CD4-positive, alpha-beta T cell treated with Interleukin-6 for 4 hours (primary cell): ENCODE measurements around the gene SPRR1B.
"Not testable (repeated sequence)": the region's sequence is repeated elsewhere in the genome, so short reads cannot be mapped to it uniquely, and the experiment has no call there.

Source experiments
- DNase-seq: peaks from one replicate; pipeline ENCODE4 v3.0.0-alpha.2; 2020; ENCODE audit warnings: mixed read lengths

The SPRR1B gene

GRCh38 chr1:153030895-153031294 is at the start of gene SPRR1B:
SPRR1B (plus strand) TSS chr1:153031203; CDS start chr1:153032346, 1,143 bp downstream.
- no peak for DNase-seq

GRCh38 chr1:152982076-152982475 is 48.9 kb upstream of the SPRR1B start:
- no peak for DNase-seq

GRCh38 chr1:152983234-152983633 is 47.8 kb upstream of the SPRR1B start:
- DNase-seq = no peak

GRCh38 chr1:152983743-152984142 is 47.3 kb upstream of the SPRR1B start, which contains the start of gene SPRR1A:
SPRR1A (plus strand) TSS chr1:152984081; CDS start chr1:152985231, 1,150 bp downstream.
- no peak for DNase-seq

- DNase-seq = no peak
Measured at GRCh38 chr1:152986578-152986977, 44.4 kb upstream of the SPRR1B start.

- DNase-seq = no peak
Measured at GRCh38 chr1:152993186-152993585, 37.8 kb upstream of the SPRR1B start.

- DNase-seq = no peak
Measured at GRCh38 chr1:152995842-152996241, 35.2 kb upstream of the SPRR1B start.

GRCh38 chr1:152996633-152997400 is 34.2 kb upstream of the SPRR1B start:
- no peak for DNase-seq

GRCh38 chr1:152997901-152998300 is 33.1 kb upstream of the SPRR1B start:
- no peak for DNase-seq

- no peak for DNase-seq
Measured at GRCh38 chr1:152998476-152998875, 32.5 kb upstream of the SPRR1B start.

- no peak for DNase-seq
Measured at GRCh38 chr1:152999818-153000217, 31.2 kb upstream of the SPRR1B start.

- no peak for DNase-seq
Measured at GRCh38 chr1:153000294-153000693, 30.7 kb upstream of the SPRR1B start.

- DNase-seq = no peak
Measured at GRCh38 chr1:153001382-153001781, 29.6 kb upstream of the SPRR1B start, which contains the start of gene SPRR3. SPRR3 (plus strand) TSS chr1:153001749; CDS start chr1:153003021, 1,272 bp downstream.

GRCh38 chr1:153011235-153011758 is 19.7 kb upstream of the SPRR1B start:
- DNase-seq = not testable (repeated sequence)

GRCh38 chr1:153021829-153022228 is 9.2 kb upstream of the SPRR1B start:
- not testable (repeated sequence) for DNase-seq

GRCh38 chr1:153022340-153022739 is 8.7 kb upstream of the SPRR1B start:
- DNase-seq = not testable (repeated sequence)

- no peak for DNase-seq
Measured at GRCh38 chr1:153023109-153023508, 7.9 kb upstream of the SPRR1B start.

- DNase-seq = no peak
Measured at GRCh38 chr1:153024413-153024812, 6.6 kb upstream of the SPRR1B start.

- DNase-seq = no peak
Measured at GRCh38 chr1:153025797-153026196, 5.2 kb upstream of the SPRR1B start.

- no peak for DNase-seq
Measured at GRCh38 chr1:153028766-153029165, 2.2 kb upstream of the SPRR1B start.

GRCh38 chr1:153032073-153032472 is 1.1 kb downstream of the SPRR1B start:
- no peak for DNase-seq

GRCh38 chr1:153032677-153033308 is 1.8 kb downstream of the SPRR1B start:
- DNase-seq = no peak

GRCh38 chr1:153035211-153035610 is 4.2 kb downstream of the SPRR1B start:
- no peak for DNase-seq
